ENCODE results near the gene MYOM3.

DNA sequence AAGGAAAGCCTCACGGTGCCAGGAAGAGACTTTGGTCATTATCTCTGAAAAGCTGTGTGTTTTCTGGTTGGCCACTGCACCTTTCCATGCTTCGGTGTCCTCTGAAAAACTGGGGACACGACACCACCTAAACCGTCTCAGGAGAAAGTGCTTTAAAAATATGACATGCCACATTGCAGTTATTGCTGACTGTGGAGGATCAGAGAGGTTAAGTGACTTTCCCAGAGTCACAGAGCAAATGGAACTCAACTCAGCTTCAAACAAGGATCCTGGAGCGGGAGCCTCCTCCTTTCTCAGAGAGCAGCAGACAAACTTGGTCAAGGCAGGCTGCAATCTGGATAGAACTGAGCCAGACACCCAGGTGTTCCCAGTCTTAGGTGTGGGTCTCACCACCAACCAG is 13.8 kb downstream of the MYOM3 start:
- no peak for TF ChIP-seq CTCF (IDR thresholded peaks at IDR 0.05)
- no peak for TF ChIP-seq ZFX (IDR thresholded peaks at IDR 0.05; ENCODE audit: borderline replicate concordance)
